HG03354 (cell line): ENCODE measurements around the gene GBP6.
"Not testable (repeated sequence)": the region's sequence is repeated elsewhere in the genome, so short reads cannot be mapped to it uniquely, and the experiment has no call there.

Experiments used
- ATAC-seq: cut with Tn5 transposase; IDR thresholded peaks from one replicate; pipeline ENCODE4 v1.9.1; 2021; ENCODE audit warnings: mild to moderate bottlenecking; ENCODE audit not compliant: unreplicated experiment, poor library complexity, severe bottlenecking

GBP6 gene, protein sequence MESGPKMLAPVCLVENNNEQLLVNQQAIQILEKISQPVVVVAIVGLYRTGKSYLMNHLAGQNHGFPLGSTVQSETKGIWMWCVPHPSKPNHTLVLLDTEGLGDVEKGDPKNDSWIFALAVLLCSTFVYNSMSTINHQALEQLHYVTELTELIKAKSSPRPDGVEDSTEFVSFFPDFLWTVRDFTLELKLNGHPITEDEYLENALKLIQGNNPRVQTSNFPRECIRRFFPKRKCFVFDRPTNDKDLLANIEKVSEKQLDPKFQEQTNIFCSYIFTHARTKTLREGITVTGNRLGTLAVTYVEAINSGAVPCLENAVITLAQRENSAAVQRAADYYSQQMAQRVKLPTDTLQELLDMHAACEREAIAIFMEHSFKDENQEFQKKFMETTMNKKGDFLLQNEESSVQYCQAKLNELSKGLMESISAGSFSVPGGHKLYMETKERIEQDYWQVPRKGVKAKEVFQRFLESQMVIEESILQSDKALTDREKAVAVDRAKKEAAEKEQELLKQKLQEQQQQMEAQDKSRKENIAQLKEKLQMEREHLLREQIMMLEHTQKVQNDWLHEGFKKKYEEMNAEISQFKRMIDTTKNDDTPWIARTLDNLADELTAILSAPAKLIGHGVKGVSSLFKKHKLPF

DNA sequence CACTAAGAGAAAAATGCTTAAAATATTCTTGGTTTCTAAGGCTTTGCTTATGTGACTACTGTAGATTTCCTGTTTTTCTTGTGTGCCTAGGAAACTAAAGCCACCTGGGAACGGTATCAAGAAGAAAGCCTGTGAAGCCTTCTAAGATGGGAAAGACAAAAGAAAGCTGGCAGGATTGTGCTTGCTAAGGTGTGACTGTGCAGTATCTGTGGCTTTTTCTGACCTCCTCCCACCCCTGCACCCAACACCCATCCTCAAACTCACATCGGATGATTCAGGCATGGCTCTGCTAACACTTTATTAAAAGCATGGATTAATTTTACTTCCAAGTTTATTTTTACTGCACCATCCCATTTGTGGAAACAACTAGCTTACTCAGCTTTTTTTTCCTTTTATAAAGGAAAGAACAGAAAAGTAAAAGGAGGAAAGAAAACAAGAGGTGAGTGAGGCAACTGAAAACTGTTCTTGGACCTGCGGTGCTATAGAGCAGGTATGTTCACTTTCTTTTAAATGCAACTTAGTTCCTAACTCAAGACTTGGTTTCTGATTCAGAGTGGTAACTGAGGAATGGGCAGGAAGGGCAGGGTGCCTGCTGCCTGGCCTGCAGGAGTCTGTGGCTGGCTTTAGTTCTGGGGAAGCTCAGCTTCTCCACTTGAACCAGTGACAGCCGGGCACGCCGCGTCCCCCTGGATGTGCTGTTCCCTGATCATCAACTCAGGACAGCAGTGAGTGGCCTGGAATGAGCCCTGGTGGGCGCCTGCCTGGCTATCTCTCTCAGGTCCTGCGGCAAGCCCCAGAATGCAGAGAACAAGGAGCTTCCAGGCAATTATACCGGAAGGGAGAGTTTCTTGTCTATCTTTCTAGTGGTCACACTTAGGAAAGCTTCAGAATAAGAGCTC is at the start of gene GBP6:
GBP6 (plus strand) TSS at position 422 of the 899 bp plus-strand sequence. CDS start 4,493 bp downstream, outside the sequence.
- ATAC-seq, result peak; percentile 28

DNA sequence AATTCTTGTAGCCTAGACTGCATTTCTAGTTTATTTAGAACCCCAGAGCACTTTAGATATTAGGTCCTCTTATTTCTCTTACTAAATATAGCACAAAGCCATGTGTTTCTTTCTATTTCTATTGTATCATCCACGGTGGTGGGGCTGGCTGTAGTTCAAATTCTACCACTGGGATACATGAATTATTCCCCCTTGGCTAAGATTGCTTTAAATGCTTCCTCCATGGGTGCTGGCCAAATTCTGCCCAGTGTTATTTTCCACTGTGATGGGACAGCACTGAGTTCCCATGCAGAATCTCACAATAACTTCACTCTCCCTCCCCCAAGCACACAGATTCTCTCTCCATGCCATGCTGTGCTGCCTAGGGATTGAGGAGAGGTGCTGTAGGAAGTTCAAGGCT is 41.5 kb upstream of the GBP6 start:
- no peak for ATAC-seq

- ATAC-seq, result no peak
Measured at GRCh38 chr1:89331890-89332289, 32.0 kb upstream of the GBP6 start.

GRCh38 chr1:89332461-89332860 is 31.4 kb upstream of the GBP6 start:
- ATAC-seq, result no peak

- ATAC-seq, result no peak
Measured at GRCh38 chr1:89335486-89335885, 28.4 kb upstream of the GBP6 start.

- ATAC-seq, result no peak
Measured at GRCh38 chr1:89337903-89338302, 26.0 kb upstream of the GBP6 start.

GRCh38 chr1:89339039-89339438 is 24.8 kb upstream of the GBP6 start:
- no peak for ATAC-seq

DNA sequence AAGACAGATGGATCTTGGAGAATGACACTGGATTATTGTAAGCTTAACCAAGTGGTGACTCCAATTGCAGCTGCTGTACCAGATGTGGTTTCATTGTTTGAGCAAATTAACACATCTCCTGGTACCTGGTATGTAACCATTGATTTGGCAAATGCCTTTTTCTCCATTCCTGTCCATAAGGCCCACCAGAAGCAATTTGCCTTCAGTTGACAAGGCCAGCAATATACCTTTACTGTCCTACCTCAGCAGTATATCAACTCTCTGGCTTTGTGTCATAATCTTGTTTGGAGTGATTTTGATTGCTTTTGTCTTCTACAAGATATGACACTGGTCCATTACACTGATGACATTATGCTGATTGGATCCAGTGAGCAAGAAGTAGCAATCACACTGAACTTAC is 18.4 kb upstream of the GBP6 start:
- ATAC-seq, result not testable (repeated sequence)

DNA sequence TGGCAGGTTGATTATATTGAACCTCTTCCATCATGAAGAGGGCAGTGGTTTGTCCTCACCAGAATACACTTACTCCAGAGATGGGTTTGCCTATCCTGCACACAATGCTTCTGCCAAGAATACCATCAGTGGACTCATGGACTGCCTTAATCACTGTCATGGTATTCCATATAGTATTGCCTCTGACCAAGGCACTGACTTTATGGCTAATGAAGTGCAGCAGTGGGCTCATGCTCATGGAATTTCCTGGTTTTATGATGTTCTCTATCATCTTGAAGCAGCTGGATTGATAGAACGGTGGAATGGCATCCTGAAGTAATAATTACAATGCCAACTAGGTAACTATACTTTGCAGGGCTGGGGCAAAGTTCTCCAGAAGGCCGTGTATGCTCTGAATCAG is 16.6 kb upstream of the GBP6 start:
- ATAC-seq, result no peak

DNA sequence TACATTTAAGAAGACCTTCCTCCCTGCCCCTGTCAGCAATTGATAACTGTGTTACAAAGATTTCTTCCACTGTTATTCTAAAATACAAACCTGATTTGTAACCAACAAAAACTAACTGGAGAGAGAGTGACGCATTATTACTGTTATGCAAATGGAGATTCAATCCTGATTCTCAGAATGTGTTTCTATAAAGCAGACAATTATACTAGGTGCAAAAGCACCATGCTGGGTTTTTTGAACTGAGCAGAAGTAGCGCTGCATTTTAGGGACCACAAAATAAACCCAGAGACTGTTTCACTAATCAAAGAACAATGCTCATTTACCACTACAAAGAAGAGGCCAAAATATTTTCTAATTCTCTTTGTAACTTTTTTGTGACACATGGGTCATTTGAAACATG is 13.6 kb upstream of the GBP6 start:
- peak; percentile 75 for ATAC-seq

DNA sequence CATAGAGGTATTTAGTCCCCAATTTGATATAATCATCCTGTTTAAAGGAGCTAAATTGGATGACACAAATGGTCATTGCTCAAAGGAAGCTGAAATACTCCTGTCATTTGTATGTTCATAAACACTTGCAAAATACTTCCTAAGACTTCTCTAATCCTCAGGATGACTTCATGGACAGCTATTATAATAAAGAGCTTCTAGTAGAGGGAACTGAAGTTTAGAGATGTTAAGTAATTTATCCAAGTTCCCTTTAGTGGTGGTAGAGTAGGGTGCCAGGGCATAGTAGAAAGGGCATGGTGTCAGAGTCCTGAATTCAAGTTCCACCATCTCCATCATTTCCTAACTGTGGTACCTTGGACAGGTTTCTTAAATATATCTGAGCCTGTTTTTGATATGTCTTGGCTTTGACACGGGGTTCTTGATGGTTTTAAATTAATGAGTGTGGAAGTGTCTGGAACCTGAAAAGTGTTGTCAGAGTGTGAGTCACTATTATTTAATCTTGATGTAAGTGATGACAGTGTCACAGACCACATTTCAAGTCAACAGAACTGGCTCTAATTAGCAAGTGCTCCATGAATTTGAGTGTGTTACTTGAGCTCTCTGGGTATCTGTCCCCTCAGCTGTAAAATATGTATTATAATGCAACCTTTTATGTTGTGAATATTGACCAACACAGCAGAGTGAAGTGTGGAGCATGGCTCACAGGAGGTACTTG is 12.1 kb upstream of the GBP6 start:
- no peak for ATAC-seq

DNA sequence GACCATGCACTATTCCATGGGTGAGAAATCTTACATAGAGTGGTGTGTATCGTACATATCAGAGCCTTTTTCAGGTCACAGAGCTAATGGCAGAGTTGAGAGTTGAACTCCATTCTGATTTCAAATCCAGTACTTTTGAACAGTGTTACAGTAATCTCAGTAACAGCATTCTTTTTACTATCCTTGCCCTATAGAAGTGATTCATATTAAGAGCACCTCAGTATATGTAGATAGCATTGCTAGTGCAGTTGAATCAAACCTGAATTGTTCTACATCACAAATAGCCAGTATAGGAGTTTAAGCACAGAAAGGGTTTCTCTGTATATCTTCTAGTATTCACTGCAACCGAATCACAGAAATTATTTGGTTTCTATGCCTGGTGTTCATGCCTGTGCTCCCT is 11.4 kb upstream of the GBP6 start:
- ATAC-seq, result no peak

DNA sequence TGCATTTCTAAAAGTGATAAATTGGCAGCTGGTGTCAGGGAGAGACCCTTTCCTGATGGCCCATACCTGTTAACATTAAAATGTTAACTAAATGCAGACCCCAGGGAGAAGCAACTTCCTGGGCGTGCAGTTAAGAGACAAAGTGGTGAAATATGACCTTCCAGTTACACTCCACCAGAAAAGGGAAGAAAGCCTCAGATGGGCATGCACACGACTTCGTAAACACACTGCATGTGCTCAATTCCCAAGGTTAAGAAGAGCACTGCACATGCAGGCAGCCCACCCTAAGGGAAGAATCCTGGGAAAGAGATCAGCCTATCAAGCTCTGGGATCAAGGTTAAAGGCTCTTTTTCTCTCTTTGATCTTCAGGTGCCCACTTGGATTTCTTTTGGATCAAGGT is 9.7 kb upstream of the GBP6 start:
- no peak for ATAC-seq

- ATAC-seq, result no peak
Measured at GRCh38 chr1:89355056-89355455, 8.8 kb upstream of the GBP6 start.

GRCh38 chr1:89356658-89357400 is 7.0 kb upstream of the GBP6 start:
- no peak for ATAC-seq

- ATAC-seq, result peak; percentile 70
Measured at GRCh38 chr1:89358287-89358893, 5.5 kb upstream of the GBP6 start.

GRCh38 chr1:89360716-89361115 is 3.1 kb upstream of the GBP6 start:
- ATAC-seq, result no peak

GRCh38 chr1:89361681-89362080 is 2.2 kb upstream of the GBP6 start:
- no peak for ATAC-seq

GRCh38 chr1:89363196-89363595 is 663 bp upstream of the GBP6 start:
- peak; percentile 95 for ATAC-seq
